Measurements from ENCODE around the gene FAM117B.

GRCh38 chr2:202679980-202680379, 45.2 kb downstream of the FAM117B start:
- TF ChIP-seq POLR2A (IDR thresholded peaks at IDR 0.05) = no peak
- no peak for TF ChIP-seq EP300 (IDR thresholded peaks at IDR 0.05)
- TF ChIP-seq CTCF (IDR thresholded peaks at IDR 0.05) = no peak
